HG03432 (cell line): ENCODE results near the gene SIGLEC5.

Experiments
- ATAC-seq: cut with Tn5 transposase; IDR thresholded peaks from one replicate; pipeline ENCODE4 v1.9.1; 2021; ENCODE audit warnings: mild to moderate bottlenecking, moderate library complexity; ENCODE audit not compliant: unreplicated experiment

SIGLEC5 gene

GRCh38 chr19:51590441-51590840 lies 39.8 kb downstream of the SIGLEC5 start:
- ATAC-seq: no peak

- no peak for ATAC-seq
These were observed 40.7 kb downstream of the SIGLEC5 start for GRCh38 chr19:51589511-51589910.

- no peak for ATAC-seq
These were observed 42.7 kb downstream of the SIGLEC5 start for GRCh38 chr19:51587264-51588191.

GRCh38 chr19:51586799-51587198 lies 43.4 kb downstream of the SIGLEC5 start:
- no peak for ATAC-seq

- no peak for ATAC-seq
These were observed 44.0 kb downstream of the SIGLEC5 start for GRCh38 chr19:51586103-51586728.

GRCh38 chr19:51576850-51577249 lies 53.4 kb downstream of the SIGLEC5 start:
- no peak for ATAC-seq

GRCh38 chr19:51573331-51573730 lies 56.9 kb downstream of the SIGLEC5 start:
- no peak for ATAC-seq

GRCh38 chr19:51572908-51573307 lies 57.3 kb downstream of the SIGLEC5 start:
- no peak for ATAC-seq

- no peak for ATAC-seq
These were observed 57.8 kb downstream of the SIGLEC5 start for GRCh38 chr19:51572410-51572809.

GRCh38 chr19:51571599-51571998 lies 58.6 kb downstream of the SIGLEC5 start:
- ATAC-seq: peak; percentile 14

GRCh38 chr19:51570962-51571575 lies 59.1 kb downstream of the SIGLEC5 start, which contains the start of gene ZNF175:
Gene ZNF175, plus strand, starts transcription at chr19:51571283. Its CDS starts 2,047 bp downstream, at chr19:51573330.
- peak; percentile 78 for ATAC-seq

- no peak for ATAC-seq
These were observed 61.7 kb downstream of the SIGLEC5 start for GRCh38 chr19:51568456-51568855.

GRCh38 chr19:51567583-51567982 lies 62.6 kb downstream of the SIGLEC5 start:
- no peak for ATAC-seq

- ATAC-seq: no peak
These were observed 63.6 kb downstream of the SIGLEC5 start for GRCh38 chr19:51566489-51567100.

- ATAC-seq: no peak
These were observed 64.6 kb downstream of the SIGLEC5 start for GRCh38 chr19:51565583-51565982.

GRCh38 chr19:51564791-51565190 lies 65.4 kb downstream of the SIGLEC5 start:
- no peak for ATAC-seq
